DMS114 treated with DMSO at 0.1 percent for 48 hours (cell line): Measurements from ENCODE around the gene CHD3.

Experiments
- DNase-seq: peaks from one replicate; lab custom pipeline; 2025; ENCODE audit not compliant: unreplicated experiment; lab: John Stamatoyannopoulos, UW

CHD3 gene

DNA sequence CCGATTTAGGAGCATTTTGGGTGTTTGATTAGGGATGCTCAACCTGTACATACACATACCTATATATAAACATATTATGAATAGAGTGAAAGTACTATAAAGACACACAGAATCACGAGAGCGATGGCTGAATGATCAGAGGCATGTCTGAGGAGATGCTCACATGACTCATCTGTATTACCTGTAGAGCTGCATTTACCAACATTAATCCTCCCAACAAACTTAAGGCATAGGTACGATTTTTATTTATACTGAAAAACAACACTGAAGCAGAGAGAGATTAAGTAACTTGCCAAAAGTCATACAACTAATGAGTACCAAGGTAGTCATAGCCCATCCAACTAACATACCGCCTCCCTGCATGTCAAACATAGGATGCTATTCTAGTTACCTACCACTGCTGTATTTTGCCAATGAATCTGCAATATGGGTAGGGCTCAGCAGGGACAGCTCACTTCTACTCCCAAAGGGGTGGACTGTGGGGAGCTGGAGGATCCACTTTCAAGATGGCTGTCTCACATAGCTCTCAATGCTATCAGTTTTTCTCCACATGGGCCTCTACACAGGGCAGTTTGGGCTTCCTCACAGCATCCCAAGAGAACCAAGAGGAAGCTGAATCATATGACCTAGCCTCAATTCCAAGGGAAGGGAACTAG is 23.5 kb upstream of the CHD3 start:
- DNase-seq, result no peak

DNA sequence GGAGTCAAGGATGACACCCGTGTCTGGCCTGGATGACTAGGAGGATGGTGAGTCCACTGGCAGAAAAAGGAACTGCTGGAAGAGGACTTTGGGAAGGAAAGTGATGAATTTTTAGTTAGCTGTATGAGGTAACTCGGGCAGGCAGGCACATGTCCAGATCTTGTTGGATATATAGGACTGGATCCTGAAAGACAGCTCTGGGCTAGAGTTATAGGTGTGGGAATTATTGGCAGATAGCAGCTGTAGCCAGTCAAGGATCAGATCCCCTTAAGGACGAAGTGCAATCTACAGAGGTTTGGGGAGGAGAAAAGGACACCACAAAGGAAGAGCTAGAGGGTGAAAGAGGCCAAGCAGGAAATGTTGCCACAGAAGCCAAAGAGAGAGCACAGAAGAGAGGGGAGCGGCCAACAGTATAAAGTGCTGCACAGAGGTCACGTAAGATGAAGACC is 20.7 kb upstream of the CHD3 start:
- DNase-seq, result no peak

GRCh38 chr17:7873051-7873450 is 15.5 kb upstream of the CHD3 start:
- no peak for DNase-seq

GRCh38 chr17:7875804-7876370 is 12.7 kb upstream of the CHD3 start:
- DNase-seq, result no peak

- no peak for DNase-seq
Measured at GRCh38 chr17:7878234-7878633, 10.4 kb upstream of the CHD3 start.

DNA sequence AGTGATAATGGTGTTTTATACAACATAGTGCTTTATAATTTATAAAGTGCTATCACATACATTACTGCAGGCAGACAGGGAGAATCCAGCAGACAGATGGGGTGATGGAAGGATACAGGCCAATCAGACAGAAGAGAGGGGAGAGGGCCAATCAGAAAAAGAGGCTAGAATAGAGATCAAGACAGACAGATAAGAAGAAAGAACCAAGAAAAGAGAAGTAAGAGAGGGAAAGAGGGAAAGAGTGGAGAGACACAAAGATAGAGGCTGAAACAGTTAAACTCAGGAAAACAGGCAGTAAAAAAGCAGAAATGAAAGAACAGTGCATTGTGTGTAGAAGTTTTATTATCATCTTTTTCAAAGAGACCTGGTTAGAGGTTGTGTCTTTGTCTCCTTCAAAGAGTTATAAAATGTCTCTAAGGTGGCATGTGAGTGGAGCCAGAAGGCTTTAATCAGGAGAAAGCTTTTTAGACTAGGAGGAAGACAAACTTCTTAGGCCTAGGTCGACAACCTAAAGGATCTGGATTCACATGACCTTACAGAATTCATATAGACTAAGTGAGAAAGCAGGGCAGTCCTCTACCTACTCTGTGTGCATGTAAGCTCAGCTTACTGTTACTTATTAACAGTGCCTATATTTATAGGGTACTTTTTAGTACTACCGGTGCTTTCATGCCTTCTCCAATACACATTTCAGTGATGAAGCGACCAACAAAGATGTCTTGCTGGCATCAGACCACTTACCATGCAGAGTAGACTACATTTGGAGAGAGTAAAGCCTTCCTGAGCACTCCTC is 8.3 kb upstream of the CHD3 start:
- no peak for DNase-seq

DNA sequence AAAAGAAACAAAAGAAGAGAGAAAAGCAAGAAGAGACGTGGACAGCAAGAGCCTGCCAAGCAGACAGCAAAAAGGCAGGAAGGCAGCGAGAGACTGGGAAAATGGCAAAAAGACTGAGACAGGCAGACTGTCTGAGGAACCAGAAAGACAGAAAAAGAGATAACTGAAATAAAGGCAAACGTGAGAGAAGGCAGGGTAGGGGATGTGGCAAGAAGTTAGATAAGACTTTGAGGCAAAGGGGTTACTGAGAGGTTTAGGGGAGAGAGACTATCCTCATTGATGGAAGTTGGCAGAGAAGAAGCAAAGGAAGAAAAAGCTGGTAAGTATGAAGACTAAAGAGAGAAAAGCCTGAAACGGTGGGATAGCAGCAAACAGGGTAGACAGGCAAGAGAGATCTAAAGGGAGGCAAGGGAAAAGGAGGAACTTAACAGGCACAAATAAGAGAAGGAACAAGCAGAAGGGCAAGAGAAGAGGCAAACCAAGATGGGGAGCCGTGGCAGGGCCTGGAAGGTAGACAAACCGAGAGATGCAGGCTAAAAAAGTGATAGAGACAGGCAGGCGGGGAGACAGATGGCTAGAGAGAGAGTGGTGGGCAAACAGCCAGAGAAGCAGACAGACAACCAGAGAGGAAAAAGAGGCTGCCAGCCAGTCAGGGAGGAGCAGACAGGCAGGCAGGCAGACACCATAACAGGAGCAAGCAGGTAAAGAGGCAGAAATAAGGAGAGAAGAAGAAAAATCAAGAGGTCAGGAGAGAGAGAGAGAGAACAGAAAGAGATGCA is 7.1 kb upstream of the CHD3 start:
- DNase-seq, result no peak

DNA sequence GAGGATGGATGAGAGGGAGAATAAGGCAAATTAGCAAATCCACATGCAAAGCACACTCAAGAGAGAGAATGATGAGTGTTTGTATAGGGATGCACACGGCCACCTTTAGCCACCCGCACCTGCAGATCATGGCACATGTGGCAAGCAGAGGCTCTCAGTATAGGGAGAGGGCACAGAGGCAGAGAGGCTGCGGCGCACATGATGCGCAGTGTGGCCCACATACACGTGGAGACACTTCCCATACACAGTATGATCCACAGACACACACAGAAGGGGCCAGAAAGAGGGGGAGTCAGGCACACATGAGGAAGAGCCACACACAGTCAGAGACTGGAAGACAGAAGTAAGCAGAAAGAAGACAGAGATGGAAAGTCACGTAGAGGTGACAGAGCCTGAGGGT is 6.5 kb upstream of the CHD3 start:
- no peak for DNase-seq

- no peak for DNase-seq
Measured at GRCh38 chr17:7882629-7883028, 6.0 kb upstream of the CHD3 start.

- no peak for DNase-seq
Measured at GRCh38 chr17:7883781-7884386, 4.7 kb upstream of the CHD3 start.

DNA sequence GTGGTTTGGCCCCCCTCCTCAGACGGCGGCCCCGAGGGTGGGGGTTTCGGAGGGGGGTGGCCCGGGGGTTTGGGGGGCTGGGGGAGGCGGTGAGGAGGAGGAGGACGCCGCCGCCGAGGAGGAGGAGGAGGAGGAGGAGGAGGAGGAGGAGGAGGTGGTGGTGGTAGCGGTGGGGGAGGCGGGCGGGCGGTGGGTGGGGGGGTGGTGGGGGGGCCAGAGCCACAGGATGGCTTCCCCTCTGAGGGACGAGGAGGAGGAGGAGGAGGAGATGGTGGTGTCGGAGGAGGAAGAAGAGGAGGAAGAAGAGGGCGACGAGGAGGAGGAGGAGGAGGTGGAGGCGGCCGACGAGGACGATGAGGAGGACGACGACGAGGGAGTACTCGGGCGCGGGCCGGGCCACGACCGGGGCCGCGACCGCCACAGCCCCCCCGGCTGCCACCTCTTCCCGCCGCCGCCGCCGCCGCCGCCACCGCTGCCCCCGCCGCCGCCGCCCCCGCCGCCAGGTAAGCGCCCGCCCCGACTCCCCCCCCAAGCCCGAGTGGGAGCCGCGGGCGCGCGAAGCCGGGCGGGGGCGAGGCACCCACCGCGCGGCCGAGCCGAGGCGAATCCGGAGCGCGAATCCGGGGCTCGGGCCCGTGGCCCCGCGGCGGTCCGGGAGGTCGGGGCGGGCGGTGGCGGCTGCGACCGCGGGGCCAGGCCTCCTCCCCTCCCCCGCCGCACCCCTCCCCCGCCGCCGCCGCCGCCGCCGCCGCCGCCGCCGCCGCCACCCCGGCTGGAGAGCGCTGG is 3.8 kb upstream of the CHD3 start:
- no peak for DNase-seq

GRCh38 chr17:7885367-7886226 is 3.0 kb upstream of the CHD3 start:
- DNase-seq, result no peak

GRCh38 chr17:7886227-7887037 is 2.2 kb upstream of the CHD3 start:
- DNase-seq, result no peak

- DNase-seq, result peak; percentile 80
Measured at GRCh38 chr17:7887038-7887481, 1.5 kb upstream of the CHD3 start.

- peak; percentile 91 for DNase-seq
Measured at GRCh38 chr17:7887482-7888183, 956 bp upstream of the CHD3 start.

- no peak for DNase-seq
Measured at GRCh38 chr17:7889166-7889955, 772 bp downstream of the CHD3 start.
